ENCODE data around the gene RAPH1.

RAPH1 gene

GRCh38 chr2:203360833-203361430 lies 174.2 kb downstream of the RAPH1 start:
- no peak for DNase-seq

GRCh38 chr2:203359450-203359849 lies 175.7 kb downstream of the RAPH1 start:
- no peak for DNase-seq

GRCh38 chr2:203354966-203355365 lies 180.1 kb downstream of the RAPH1 start:
- no peak for DNase-seq

GRCh38 chr2:203352604-203353255 lies 182.4 kb downstream of the RAPH1 start:
- DNase-seq = no peak

- no peak for DNase-seq
Measured at GRCh38 chr2:203347375-203347774, 187.7 kb downstream of the RAPH1 start.

GRCh38 chr2:203346612-203347011 lies 188.5 kb downstream of the RAPH1 start:
- no peak for DNase-seq

GRCh38 chr2:203344667-203345066 lies 190.4 kb downstream of the RAPH1 start:
- DNase-seq = no peak
